GM12878 (cell line): ENCODE data around the gene AKAP7. TPM values are rescaled to one million over a fixed set of nuclear protein-coding genes. Genes with fewer than 3 reads are reported as not detected.

ENCODE experiments used
- ATAC-seq: fragments of 200-7000 bp; cut with Tn5 transposase; 3 replicates; pipeline ENCODE4 v1.9.1; 2020; ENCODE audit warnings: mild to moderate bottlenecking, moderate library complexity
- BruUV-seq: library from RNA; stranded (reverse); fragments of 400-500 nt; replicated peaks from 2 replicates; lab custom pipeline; 2021; lab: Mats Ljungman, UMichigan
- CTCF ChIA-PET: fragments of 300-600 bp; sonication (Branson Sonifier 250); formaldehyde crosslinking; extraction: SDS; loops from one replicate; lab custom pipeline; 2021; ENCODE audit warnings: inconsistent platforms; lab: Yijun Ruan, JAX
- POLR2A ChIA-PET: fragments of 350-600 bp; formaldehyde crosslinking; extraction: SDS; loops from one replicate; lab custom pipeline; 2021; ENCODE audit warnings: inconsistent platforms; lab: Charles Lee
- RAD21 ChIA-PET: fragments of 300-600 bp; sonication (Branson Sonifier 250); formaldehyde crosslinking; loops from one replicate; lab custom pipeline; 2023; ENCODE audit warnings: antibody characterized with exemption; ENCODE audit not compliant: unreplicated experiment; lab: Charles Lee
- SMC1A ChIA-PET: fragments of 300-600 bp; sonication (Branson Sonifier 250); formaldehyde crosslinking; loops from one replicate; lab custom pipeline; 2023; ENCODE audit not compliant: unreplicated experiment, uncharacterized antibody; lab: Charles Lee
- DNase-seq: peaks from one replicate; pipeline ENCODE4 v3.0.0-alpha.2; 2011; ENCODE audit warnings: low read depth, low spot score
- FAIRE-seq: peaks from 3 replicates; lab custom pipeline; 2011; peaks lifted over from hg19 to GRCh38; lab: Jason Lieb, UNC
- H2AFZ ChIP-seq: 2 replicates; pipeline ENCODE4 v1.6.0; 2011; ENCODE audit warnings: low read depth, low read length, control low read depth; ENCODE audit not compliant: control insufficient read depth
- H3K27ac ChIP-seq: 2 replicates; pipeline ENCODE4 v1.5.1; 2011; ENCODE audit warnings: control low read depth; ENCODE audit not compliant: control insufficient read depth, insufficient read depth
- H3K27me3 ChIP-seq, 2 experiments: replicated peaks in 1 of 2; 2 replicates each; pipeline versions ENCODE4 v1.6.0 to v1.6.1; 2011; ENCODE audit warnings: low read length in 1 of 2; ENCODE audit not compliant: control insufficient read depth in 2 of 2, insufficient read depth in 2 of 2
- H3K36me3 ChIP-seq, 2 experiments: 2 replicates each; pipeline ENCODE4 v1.5.1; 2011; ENCODE audit warnings: low read length in 1 of 2; ENCODE audit not compliant: control insufficient read depth in 2 of 2, insufficient read depth in 2 of 2
- H3K4me1 ChIP-seq: 2 replicates; pipeline ENCODE4 v1.6.1; 2011; ENCODE audit warnings: mild to moderate bottlenecking, low read length, moderate library complexity, mixed read lengths; ENCODE audit not compliant: control insufficient read depth, insufficient read depth
- H3K4me2 ChIP-seq: 2 replicates; pipeline ENCODE4 v1.6.0; 2011; ENCODE audit warnings: control low read depth; ENCODE audit not compliant: control insufficient read depth, insufficient read depth
- H3K4me3 ChIP-seq: fragments of 200-600 bp; sonication (generic); 2 replicates; pipeline ENCODE4 v1.5.1; 2016
- H3K79me2 ChIP-seq: 2 replicates; pipeline ENCODE4 v1.6.0; 2011; ENCODE audit warnings: low read length; ENCODE audit not compliant: control insufficient read depth, insufficient read depth
- H3K9ac ChIP-seq: 2 replicates; pipeline ENCODE4 v1.8.0; 2011; ENCODE audit warnings: low read length, control low read depth, mixed read lengths; ENCODE audit not compliant: control insufficient read depth, insufficient read depth
- H3K9me3 ChIP-seq: replicated peaks from 3 replicates; pipeline ENCODE4 v1.5.1; 2011; ENCODE audit warnings: mild to moderate bottlenecking, low read length; ENCODE audit not compliant: control insufficient read depth, insufficient read depth
- H4K20me1 ChIP-seq: 2 replicates; pipeline ENCODE4 v1.6.0; 2011; ENCODE audit not compliant: control insufficient read depth, insufficient read depth
- CEBPZ ChIP-seq: fragments of 150-350 bp; IDR thresholded peaks from 2 replicates; pipeline ENCODE4 v1.6.1; 2016; ENCODE audit warnings: low read depth, low read length
- HCFC1 ChIP-seq: fragments of 150-350 bp; IDR thresholded peaks from 2 replicates; pipeline ENCODE4 v1.6.1; 2014; ENCODE audit warnings: low read length
- KDM1A ChIP-seq: fragments of 200-600 bp; sonication (generic); IDR thresholded peaks from 2 replicates; pipeline ENCODE4 v1.6.1; 2016; ENCODE audit warnings: borderline replicate concordance
- LARP7 ChIP-seq: fragments of 450-650 bp; IDR thresholded peaks from 2 replicates; pipeline ENCODE4 v1.6.1; 2017; ENCODE audit warnings: mild to moderate bottlenecking
- ZNF217 ChIP-seq: fragments of 450-650 bp; IDR thresholded peaks from 2 replicates; pipeline ENCODE4 v1.6.1; 2017; ENCODE audit warnings: antibody characterized with exemption, mild to moderate bottlenecking
- WGBS: methylation state at CpG from one replicate; pipeline ENCODE4 v1.1.6; 2016; ENCODE audit warnings: low lambda C conversion rate; ENCODE audit not compliant: insufficient replicate concordance, insufficient coverage; ENCODE audit errors: missing lambda C conversion rate; 5-methylcytosine and 5-hydroxymethylcytosine counted together
- in situ Hi-C: fragments of 300-500 bp; cut with MboI; formaldehyde crosslinking; loops from 9 replicates; pipeline ENCODE4 v1.14.3; 2018; ENCODE audit warnings: mixed read lengths
- intact Hi-C: fragments of 100-400 bp; cut with micrococcal nuclease; formaldehyde crosslinking; loops from one replicate; pipeline ENCODE4 v1.14.2; 2022; ENCODE audit not compliant: unreplicated experiment
- polyA plus RNA-seq, 11 experiments: library from polyadenylated mRNA; depleted of rRNA in 4 of 11; unstranded in 6 of 11; stranded (reverse) in 5 of 11; fragments of >200 nt; fragmentation: Nextera tagmentation in 4 of 11; fragmentation: Illumina TruSeq in 1 of 11; extraction: Ambion mirVana in 4 of 11; extraction: Trizol in 1 of 11; gene quantifications; 1 replicate in 1 of 11; 2 replicates in 10 of 11; pipeline versions ENCODE4 v1.2.1 to v1.2.3, GENCODE V29; 2011 to 2016; ENCODE audit warnings: inconsistent platforms in 2 of 11, missing spikeins in 2 of 11, low read depth in 1 of 11
- total RNA-seq, 4 experiments: library from RNA; depleted of rRNA in 3 of 4; stranded (reverse); fragments of >200 nt in 3 of 4; fragmentation: Illumina TruSeq in 1 of 4; extraction: Trizol in 1 of 4; gene quantifications; 2 replicates each; pipeline versions ENCODE4 v1.2.1 to v1.2.3, GENCODE V29; 2013 to 2021

AKAP7 gene
- total and polyA plus RNA-seq, 10 of the 15 experiments (the other 5 are each of a cell fraction or from before 2014, with no cell fraction given): 0.06 to 0.58 (median 0.28) TPM; not detected in 1

GRCh38 chr6:131191590-131191989 is 56.3 kb downstream of the AKAP7 start:
- in situ Hi-C loops: no loop called here
- ATAC-seq (no peak), FAIRE-seq (no peak), DNase-seq (no peak)
- CTCF ChIA-PET: interaction anchor here (1.3 to 1.5 kb wide), 2 partner anchors 307 to 342 kb away, joined by 3 to 6 read pairs; no protein-coding TSS in a partner anchor
- Histone ChIP-seq H3K79me2 (no peaks in the 10 kb centered on the region), H3K9ac (no peak overlapping the region), H3K4me2 (no peak overlapping the region), H3K9me3 (no peaks in the 10 kb centered on the region), H3K4me1 (no peaks in the 10 kb centered on the region), H3K27ac (no peak overlapping the region), H2AFZ (no peak overlapping the region), H3K4me3 (no peak overlapping the region), H3K36me3 (no peaks in the 10 kb centered on the region), H3K27me3 (no peaks in the 10 kb centered on the region)
- BruUV-seq: no TSS peak
- SMC1A ChIA-PET: no interaction called here
- 52% methylated on average over 3 of the region's 3 CpGs for WGBS
- TF ChIP-seq LARP7 (no peak), HCFC1 (no peak), ZNF217 (no peak), KDM1A (no peak), CEBPZ (no peak)
- TF ChIP-seq, all 136 proteins: peak for 0
- POLR2A ChIA-PET: no interaction called here
- RAD21 ChIA-PET: no interaction called here
- intact Hi-C loops: no loop called here
- H4K20me1 ChIP-seq: no peaks in the 10 kb centered on the region
